PC-9 (cell line): ENCODE results near the gene TUBGCP4. TPM values are rescaled to one million over a fixed set of nuclear protein-coding genes. Genes with fewer than 3 reads are reported as not detected.
A peak's percentile ranks its signal among the peaks of the same experiment; 100 is the strongest.

Experiments
- Bru-seq: library from RNA; stranded (reverse); fragments of 400-500 nt; gene quantifications from one replicate; lab custom pipeline; 2021; lab: Mats Ljungman, UMichigan
- BruChase-seq, 2 experiments: library from RNA; stranded (reverse); fragments of 400-500 nt; gene quantifications; one replicate each; lab custom pipeline; 2021; lab: Mats Ljungman, UMichigan
- BruUV-seq: library from RNA; stranded (reverse); fragments of 400-500 nt; replicated peaks from 2 replicates; lab custom pipeline; 2021; lab: Mats Ljungman, UMichigan
- CTCF ChIA-PET: fragments of 300-600 bp; sonication (Branson Sonifier 250); formaldehyde crosslinking; loops from one replicate; lab custom pipeline; 2022; ENCODE audit warnings: antibody characterized with exemption; lab: Charles Lee
- POLR2A ChIA-PET: fragments of 300-600 bp; sonication (Branson Sonifier 250); formaldehyde crosslinking; loops from one replicate; lab custom pipeline; 2022; ENCODE audit warnings: antibody characterized with exemption; ENCODE audit not compliant: unreplicated experiment; lab: Charles Lee
- DNase-seq, 2 experiments: peaks; one replicate each; pipeline versions ENCODE4 v3.0.0 to v3.0.0-alpha.2; 2015 to 2022; ENCODE audit warnings: mixed read lengths in 1 of 2
- H2AFZ ChIP-seq: fragments of 200-600 bp; sonication (generic); 2 replicates; pipeline ENCODE4 v1.8.1; 2017; ENCODE audit warnings: antibody characterized with exemption
- H3F3A ChIP-seq: fragments of 200-600 bp; sonication (generic); 2 replicates; pipeline ENCODE4 v1.8.1; 2017; ENCODE audit warnings: antibody characterized with exemption, mild to moderate bottlenecking, low read depth; ENCODE audit not compliant: insufficient read depth
- H3K27ac ChIP-seq: fragments of 200-600 bp; sonication (generic); 2 replicates; pipeline ENCODE4 v1.6.1; 2016; ENCODE audit warnings: mixed run types
- H3K27me3 ChIP-seq: fragments of 200-600 bp; sonication (generic); 2 replicates; pipeline ENCODE4 v1.6.1; 2016; ENCODE audit warnings: low read depth, mixed run types; ENCODE audit not compliant: insufficient read depth
- H3K36me3 ChIP-seq: fragments of 200-600 bp; sonication (generic); 2 replicates; pipeline ENCODE4 v1.6.1; 2016; ENCODE audit warnings: low read depth, mixed run types
- H3K4me1 ChIP-seq: fragments of 200-600 bp; sonication (generic); replicated peaks from 2 replicates; pipeline ENCODE4 v1.6.1; 2016; ENCODE audit warnings: mixed run types; ENCODE audit not compliant: insufficient read depth
- H3K4me2 ChIP-seq: fragments of 200-600 bp; sonication (generic); 2 replicates; pipeline ENCODE4 v1.6.1; 2017; ENCODE audit warnings: mixed run types
- H3K4me3 ChIP-seq: fragments of 200-600 bp; sonication (generic); 2 replicates; pipeline ENCODE4 v1.6.1; 2016; ENCODE audit warnings: mixed run types
- H3K79me2 ChIP-seq: fragments of 200-600 bp; sonication (generic); 2 replicates; pipeline ENCODE4 v1.6.1; 2017; ENCODE audit warnings: low read depth, mixed run types
- H3K9me2 ChIP-seq: fragments of 200-600 bp; sonication (generic); 2 replicates; pipeline ENCODE4 v1.8.1; 2017; ENCODE audit warnings: mild to moderate bottlenecking; ENCODE audit not compliant: insufficient read depth
- H3K9me3 ChIP-seq: fragments of 200-600 bp; sonication (generic); 2 replicates; pipeline ENCODE4 v1.8.1; 2016; ENCODE audit warnings: low read depth; ENCODE audit not compliant: insufficient read depth
- H4K20me1 ChIP-seq: fragments of 200-600 bp; sonication (generic); 2 replicates; pipeline ENCODE4 v1.8.1; 2017; ENCODE audit not compliant: insufficient read depth
- CTCF ChIP-seq: fragments of 200-600 bp; sonication (generic); conservative IDR thresholded peaks from 2 replicates; pipeline ENCODE4 v1.6.1; 2017; ENCODE audit warnings: mixed run types, antibody characterized with exemption, mild to moderate bottlenecking, moderate library complexity
- EZH2 ChIP-seq: fragments of 200-600 bp; sonication (generic); IDR thresholded peaks from 2 replicates; pipeline ENCODE4 v1.8.0; 2017; ENCODE audit warnings: antibody characterized with exemption, low read depth
- intact Hi-C: fragments of 100-400 bp; cut with micrococcal nuclease; formaldehyde crosslinking; loops from one replicate; pipeline ENCODE4 v1.10.0; 2022; ENCODE audit not compliant: unreplicated experiment
- long read RNA-seq: library from polyadenylated mRNA; stranded (forward); transcript quantifications from one replicate; pipeline ENCODE4 v2.0.0, GENCODE V29; 2022
- total RNA-seq: library from RNA; stranded (reverse); gene quantifications from 2 replicates; pipeline ENCODE4 v1.2.3, GENCODE V29; 2021

The TUBGCP4 gene, protein sequence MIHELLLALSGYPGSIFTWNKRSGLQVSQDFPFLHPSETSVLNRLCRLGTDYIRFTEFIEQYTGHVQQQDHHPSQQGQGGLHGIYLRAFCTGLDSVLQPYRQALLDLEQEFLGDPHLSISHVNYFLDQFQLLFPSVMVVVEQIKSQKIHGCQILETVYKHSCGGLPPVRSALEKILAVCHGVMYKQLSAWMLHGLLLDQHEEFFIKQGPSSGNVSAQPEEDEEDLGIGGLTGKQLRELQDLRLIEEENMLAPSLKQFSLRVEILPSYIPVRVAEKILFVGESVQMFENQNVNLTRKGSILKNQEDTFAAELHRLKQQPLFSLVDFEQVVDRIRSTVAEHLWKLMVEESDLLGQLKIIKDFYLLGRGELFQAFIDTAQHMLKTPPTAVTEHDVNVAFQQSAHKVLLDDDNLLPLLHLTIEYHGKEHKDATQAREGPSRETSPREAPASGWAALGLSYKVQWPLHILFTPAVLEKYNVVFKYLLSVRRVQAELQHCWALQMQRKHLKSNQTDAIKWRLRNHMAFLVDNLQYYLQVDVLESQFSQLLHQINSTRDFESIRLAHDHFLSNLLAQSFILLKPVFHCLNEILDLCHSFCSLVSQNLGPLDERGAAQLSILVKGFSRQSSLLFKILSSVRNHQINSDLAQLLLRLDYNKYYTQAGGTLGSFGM
- total RNA-seq, result 25.3 and 30.8 TPM in 2 replicates
- percentile 75 among the genes with signal in this experiment for Bru-seq, nascent RNA
- percentile 80 among the genes with signal in this experiment for BruChase-seq, experiment 1, labeled RNA remaining after a 2-hour chase
- BruChase-seq, experiment 2, labeled RNA remaining after a 6-hour chase, result percentile 84 among the genes with signal in this experiment
- long read RNA-seq, full-length matches to known transcripts, result 26 of 46 reads
- long read RNA-seq, partial matches to known transcripts, result 1 of 46 reads
- long read RNA-seq, other reads (novel, unspliced or antisense), result 19 of 46 reads

DNA sequence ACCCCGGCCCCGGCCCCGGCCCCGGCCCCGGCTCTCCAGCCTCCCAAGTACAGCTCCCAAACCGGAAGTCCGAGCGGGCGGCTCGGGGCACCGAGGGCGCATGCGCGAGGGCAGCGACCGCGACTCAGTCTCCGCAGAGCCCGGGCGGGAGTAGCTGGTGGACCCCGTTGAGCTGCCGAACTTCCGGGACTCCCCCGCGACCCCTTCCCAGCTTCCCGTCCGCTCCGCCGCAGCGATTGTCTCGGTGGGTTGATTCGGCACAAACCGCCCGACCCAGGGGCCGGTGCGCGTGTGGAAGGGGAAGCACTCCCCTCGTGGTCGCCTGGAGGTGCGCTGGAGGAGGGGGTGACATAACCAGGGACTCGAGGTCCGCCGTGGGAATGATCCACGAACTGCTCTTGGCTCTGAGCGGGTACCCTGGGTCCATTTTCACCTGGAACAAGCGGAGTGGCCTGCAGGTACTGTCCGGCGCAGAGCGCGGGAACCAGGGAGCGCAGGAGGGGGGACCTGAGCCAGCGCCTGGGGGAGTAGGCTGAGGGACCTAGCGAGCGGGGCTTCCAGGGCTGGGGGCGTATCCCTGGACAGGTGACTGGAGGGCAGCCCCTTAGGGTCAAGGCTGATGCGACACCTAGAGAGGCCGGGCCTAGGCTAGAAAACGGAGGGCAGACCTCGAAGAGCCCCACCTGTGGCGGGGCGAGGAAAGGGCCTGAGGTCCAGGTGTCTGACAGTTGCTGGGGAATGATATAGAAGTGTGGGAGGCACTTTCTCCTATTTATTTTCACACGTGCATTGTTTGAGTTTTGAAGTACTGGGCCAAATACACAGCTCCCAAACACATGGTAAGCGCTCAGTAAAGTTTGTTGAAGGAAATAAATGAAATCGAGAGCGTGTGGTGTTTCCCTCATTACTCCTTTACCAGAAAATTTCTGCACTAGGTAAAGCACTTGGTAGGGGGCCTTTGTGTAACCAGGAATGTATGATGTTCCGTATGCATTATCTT, at the start of gene TUBGCP4, which contains the start of gene ZSCAN29:
Gene TUBGCP4, plus strand, starts transcription at position 127 of the 1,000 bp plus-strand sequence. Its CDS starts 254 bp downstream, at position 381.
Gene ZSCAN29, minus strand, starts transcription at position 69 of the 1,000 bp plus-strand sequence. CDS start 1,130 bp downstream, outside the sequence.
- Histone ChIP-seq H3K27me3 (no peaks in the 10 kb centered on the region), H3K27ac (peak within 1 kb of the TSS; percentile 19; the same call in 1 of the 2 replicates), H3K36me3 (peaks cover 8% of the 10 kb centered on the region; the same call in 1 of the 2 replicates), H2AFZ (peak within 1 kb of the TSS; percentile 96), H3K4me3 (peak within 1 kb of the TSS; percentile 59), H3K4me1 (peaks cover 20% of the 10 kb centered on the region), H3K9me2 (no peaks in the 10 kb centered on the region), H3K79me2 (peaks cover 41% of the 10 kb centered on the region), H3K9me3 (no peaks in the 10 kb centered on the region), H3F3A (no peaks in the 10 kb centered on the region), H3K4me2 (peak within 1 kb of the TSS; percentile 91), H4K20me1 (no peaks in the 10 kb centered on the region)
- ChIA-PET CTCF (no interaction called here), POLR2A (interaction anchor here (0.5 to 0.7 kb wide), 6 partner anchors 62 to 861 kb away, joined by 3 to 16 read pairs (median 4); no protein-coding TSS in a partner anchor)
- intact Hi-C loops, result no loop called here
- TF ChIP-seq EZH2 (no peak), CTCF (peak; percentile 55; the same call in 1 of the 2 replicates)
- BruUV-seq, result TSS peak; percentile 51
- peak; percentile 58 to 83 for DNase-seq

GRCh38 chr15:43325039-43325684, 45.7 kb upstream of the TUBGCP4 start:
- POLR2A ChIA-PET, result interaction anchor here (0.7 kb wide), 1 partner anchor 238 kb away, joined by 8 read pairs; no protein-coding TSS in a partner anchor
- no peaks in the 10 kb centered on the region; the same call in 1 of the 2 replicates for H3K9me2 ChIP-seq

More at GRCh38 chr15:43325039-43325684, 45.7 kb upstream of the TUBGCP4 start:
- Histone ChIP-seq H3K9me3 (no peaks in the 10 kb centered on the region), H3K4me2 (no peak overlapping the region), H3K27ac (no peak overlapping the region), H4K20me1 (no peaks in the 10 kb centered on the region; the same call in 1 of the 2 replicates), H3K36me3 (no peaks in the 10 kb centered on the region), H3K4me3 (no peak overlapping the region), H3K4me1 (peaks cover 10% of the 10 kb centered on the region), H3F3A (no peaks in the 10 kb centered on the region), H3K27me3 (no peaks in the 10 kb centered on the region), H2AFZ (no peak overlapping the region), H3K79me2 (peaks cover 19% of the 10 kb centered on the region)
- CTCF ChIA-PET, result no interaction called here
- DNase-seq, result no peak
- intact Hi-C loops, result no loop called here
- TF ChIP-seq EZH2 (no peak), CTCF (no peak)
- no TSS peak for BruUV-seq
